Limb (tissue), 2 donors: ENCODE measurements around the gene C17orf58.
"Not testable (repeated sequence)": the region's sequence is repeated elsewhere in the genome, so short reads cannot be mapped to it uniquely, and the experiment has no call there.

Experiments
- DNase-seq, 2 donors: peaks; one replicate each; pipeline ENCODE4 v3.0.0-alpha.2; 2016; ENCODE audit errors: extremely low spot score in 2 of 2

Gene C17orf58

DNA sequence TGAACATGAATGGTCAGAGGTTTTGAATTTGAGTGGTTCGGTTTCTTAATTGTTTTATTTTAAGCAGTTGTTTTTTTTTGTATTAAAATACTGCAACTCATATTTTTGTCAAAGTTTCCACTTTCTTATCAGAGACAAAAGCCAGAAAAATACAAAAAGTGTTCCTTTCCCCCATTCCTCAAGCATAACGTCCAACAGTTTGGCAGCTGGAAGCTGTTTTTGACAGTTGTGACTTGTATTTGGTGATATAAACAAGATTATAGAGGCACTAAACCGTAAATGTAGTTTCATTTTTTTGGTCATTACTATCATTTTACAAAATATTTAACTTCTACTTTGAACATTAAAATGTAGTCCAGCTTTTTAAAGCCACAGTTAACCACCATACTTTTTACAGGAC, 36.0 kb downstream of the C17orf58 start:
- not testable (repeated sequence) for DNase-seq

DNA sequence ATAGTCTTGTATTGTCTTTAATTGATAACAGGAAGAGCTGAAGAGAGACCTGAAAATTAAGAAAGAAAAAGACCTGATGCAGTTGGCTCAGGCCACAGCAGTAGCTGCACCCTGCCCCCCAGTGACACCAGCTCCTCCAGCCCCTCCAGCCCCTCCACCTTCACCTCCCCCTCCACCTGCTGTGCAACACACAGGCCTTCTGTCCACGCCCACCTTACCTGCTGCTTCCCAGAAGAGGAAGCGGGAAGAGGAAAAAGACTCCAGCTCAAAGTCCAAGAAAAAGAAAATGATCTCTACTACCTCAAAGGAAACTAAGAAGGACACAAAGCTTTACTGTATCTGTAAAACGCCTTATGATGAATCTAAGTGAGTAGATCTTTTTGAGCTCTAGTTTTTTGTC, 36.8 kb downstream of the C17orf58 start:
- DNase-seq, result no peak

DNA sequence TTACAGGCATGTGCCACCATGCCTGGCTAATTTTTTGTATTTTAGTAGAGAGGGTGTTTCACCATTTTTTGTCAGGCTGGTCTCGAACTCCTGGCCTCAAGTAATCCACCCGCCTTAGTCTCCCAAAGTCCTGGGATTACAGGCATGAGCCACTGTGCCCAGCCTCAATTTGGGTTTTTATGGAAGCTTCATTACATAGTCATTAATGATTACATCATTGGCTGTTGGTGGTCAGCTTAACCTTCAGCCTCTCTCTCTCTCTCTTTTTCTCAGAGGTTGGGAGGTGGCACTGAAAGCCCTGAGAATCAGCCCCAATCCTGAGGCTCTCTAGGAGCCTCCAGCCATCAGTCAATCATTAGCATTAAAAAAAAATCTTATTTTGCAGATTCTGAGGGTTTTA, 45.3 kb downstream of the C17orf58 start:
- DNase-seq, result no peak

DNA sequence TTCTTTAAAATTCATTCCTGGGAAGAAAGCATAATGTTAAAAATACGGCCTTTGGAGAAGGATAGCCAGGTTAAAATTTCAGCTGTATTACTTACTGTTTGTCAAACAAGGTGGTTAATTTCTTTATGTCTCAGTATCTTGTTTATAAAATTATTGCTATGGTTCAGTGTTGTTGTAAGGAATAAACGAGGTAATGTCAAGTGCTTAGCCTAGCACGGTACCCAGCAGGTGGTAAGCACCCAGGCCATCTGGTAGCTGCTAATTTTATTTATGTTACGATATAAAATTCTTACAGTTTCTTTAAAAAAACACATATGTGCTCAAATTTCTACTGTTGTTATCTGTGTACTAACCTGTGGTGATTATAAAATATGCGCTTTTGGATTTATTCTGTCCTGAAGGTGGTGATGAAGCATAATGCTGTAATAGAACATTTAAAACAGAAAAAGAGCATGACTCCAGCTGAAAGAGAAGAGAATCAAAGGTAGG, 48.9 kb downstream of the C17orf58 start:
- DNase-seq, result no peak

DNA sequence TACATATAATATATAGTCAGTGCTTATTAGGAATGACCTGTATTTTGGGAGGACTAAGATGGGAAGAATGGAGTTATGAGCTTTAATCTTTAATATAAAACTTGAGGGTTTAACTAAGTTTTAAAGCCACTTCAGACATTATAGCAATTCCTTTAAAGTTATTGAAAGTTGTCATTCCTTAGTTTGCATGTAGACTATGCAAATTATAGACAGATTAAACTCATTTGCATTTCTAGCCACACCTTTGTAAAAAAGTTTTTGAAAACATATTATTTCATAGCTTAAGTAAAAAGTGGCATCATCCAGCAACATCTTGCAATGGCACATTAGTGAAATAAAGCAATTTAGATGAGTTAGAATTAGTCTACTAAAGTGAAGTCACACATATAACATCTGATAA, 49.8 kb downstream of the C17orf58 start:
- DNase-seq, result no peak

DNA sequence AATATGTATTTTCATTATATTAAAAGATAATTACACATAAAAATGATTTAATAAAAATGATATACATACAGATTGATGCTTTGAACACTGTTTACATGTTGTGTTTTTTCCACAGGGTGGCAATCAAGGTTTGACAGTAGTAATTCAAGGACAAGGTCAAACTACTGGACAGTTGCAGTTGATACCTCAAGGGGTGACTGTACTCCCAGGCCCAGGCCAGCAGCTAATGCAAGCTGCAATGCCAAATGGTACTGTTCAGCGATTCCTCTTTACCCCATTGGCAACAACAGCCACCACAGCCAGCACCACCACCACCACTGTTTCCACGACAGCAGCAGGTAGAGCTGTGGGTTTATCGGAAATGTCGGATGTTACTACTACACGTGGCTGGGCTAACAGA, 52.2 kb downstream of the C17orf58 start:
- no peak for DNase-seq

DNA sequence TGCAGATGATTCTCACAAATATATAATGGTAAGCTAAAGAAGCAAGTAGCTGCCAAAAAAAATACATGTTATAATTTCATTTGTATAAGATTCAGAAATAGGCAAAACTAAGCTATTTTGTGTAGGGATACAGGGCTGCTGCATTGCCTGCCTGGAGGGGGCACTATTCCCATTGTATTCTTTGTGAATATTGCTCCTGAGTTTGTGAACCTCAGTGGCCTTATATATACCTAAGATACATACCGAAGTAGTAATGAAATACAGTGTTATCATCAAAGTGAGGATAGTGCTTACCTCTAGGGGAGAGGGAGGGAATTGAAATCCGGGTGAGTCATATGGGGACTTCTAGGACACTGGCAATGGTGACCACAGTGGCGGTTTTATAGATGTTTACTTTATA, 53.5 kb downstream of the C17orf58 start:
- DNase-seq, result no peak
